GM04504 (cell line): ENCODE data around the gene SELENOO.
"Not testable (repeated sequence)": the region's sequence is repeated elsewhere in the genome, so short reads cannot be mapped to it uniquely, and the experiment has no call there.

Experiments
- DNase-seq: peaks from one replicate; pipeline ENCODE4 v3.0.0-alpha.2; 2012; ENCODE audit warnings: low read depth

Gene SELENOO

DNA sequence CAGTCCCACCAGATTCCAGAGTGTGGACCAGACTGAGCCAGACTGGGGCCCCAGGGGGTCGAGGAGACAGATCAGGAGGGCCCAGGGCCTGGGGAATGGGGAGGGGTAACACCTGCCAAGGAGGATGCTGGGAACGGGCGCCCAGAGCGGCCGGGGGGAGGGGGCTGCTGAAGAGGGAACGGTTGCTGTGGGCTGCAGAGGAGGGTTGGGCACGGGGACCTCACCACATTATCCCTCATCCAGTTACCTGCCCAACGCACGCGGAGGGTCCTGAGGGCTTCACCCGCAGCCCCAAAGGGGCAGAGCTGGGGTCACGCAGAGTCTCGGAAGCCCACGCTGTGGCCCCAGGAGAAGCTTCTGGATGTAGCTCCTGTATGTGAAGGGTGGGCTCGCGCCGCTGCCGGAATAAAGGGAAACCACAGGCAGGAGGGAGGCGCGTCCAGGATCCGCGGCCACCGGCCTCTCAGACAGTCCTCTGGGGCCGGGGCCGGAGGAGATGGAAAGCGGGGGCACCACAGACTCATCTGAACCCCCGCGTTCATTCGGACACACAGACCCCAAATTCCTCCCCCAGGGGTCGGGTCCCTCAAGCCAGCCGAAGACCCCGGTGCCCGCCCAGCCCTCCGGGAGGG is 866 bp upstream of the SELENOO start:
- DNase-seq = no peak

DNA sequence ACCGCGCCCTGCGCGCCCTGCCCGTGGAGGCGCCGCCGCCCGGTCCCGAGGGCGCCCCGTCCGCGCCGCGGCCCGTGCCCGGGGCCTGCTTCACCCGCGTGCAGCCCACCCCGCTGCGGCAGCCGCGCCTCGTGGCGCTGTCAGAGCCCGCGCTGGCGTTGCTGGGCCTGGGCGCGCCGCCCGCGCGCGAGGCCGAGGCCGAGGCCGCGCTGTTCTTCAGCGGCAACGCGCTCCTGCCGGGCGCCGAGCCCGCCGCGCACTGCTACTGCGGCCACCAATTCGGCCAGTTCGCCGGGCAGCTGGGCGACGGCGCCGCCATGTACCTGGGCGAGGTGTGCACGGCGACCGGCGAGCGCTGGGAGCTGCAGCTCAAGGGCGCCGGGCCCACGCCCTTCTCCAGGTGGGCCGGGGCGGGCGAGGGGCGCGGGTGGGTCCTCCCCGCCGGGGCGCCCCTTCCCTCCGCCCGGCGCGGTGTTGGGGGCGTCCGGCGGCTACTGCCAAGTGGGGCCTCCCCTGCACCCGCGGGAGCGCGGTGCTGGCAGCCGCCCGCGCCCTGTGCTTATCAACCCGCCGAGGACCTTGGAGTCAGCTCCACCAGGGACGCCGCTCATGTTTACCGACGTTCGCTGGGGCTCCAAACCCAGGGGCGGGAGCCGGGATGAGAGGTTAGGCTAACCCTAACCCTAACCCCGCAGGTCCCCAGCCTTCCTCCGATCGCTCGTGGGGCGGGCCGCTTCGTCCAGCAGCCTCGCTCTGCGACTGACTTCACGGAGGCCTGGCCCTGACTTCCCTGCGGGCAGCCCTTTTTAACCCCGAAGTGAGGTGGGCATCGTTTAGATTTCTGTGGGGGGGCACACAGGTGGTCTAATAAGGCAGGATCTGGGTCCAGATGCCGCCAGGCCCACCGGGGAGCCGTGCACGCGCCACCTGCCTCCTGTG is 649 bp downstream of the SELENOO start:
- DNase-seq = no peak

DNA sequence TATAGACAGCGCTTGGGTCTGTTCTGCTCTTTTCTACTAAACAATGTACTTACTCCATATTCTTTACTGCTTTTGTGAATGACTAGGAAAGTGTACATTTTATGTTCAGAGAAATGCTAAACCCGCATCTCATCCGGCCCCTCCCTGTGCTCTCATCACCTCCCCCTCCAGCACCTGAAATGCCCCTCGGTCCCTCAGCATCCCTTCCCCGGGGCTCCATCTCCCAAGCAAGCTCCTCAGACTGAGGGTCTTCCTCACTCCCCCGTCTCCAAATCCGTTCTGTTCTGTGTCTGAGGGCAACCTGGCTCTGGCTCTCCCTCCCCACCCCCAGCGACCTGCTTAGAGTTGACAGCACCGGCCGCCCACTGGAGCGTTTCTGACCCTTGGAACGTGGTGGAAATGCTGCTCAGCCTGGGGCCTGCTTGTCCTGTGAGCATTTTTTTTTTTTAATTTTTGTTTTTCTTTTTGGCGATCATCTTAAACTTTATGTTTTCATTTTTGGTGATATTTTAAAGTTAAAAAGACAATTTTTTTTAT is 1.4 kb downstream of the SELENOO start:
- no peak for DNase-seq

GRCh38 chr22:50203288-50203687 is 2.5 kb downstream of the SELENOO start:
- no peak for DNase-seq

GRCh38 chr22:50204571-50204970 is 3.8 kb downstream of the SELENOO start:
- no peak for DNase-seq

DNA sequence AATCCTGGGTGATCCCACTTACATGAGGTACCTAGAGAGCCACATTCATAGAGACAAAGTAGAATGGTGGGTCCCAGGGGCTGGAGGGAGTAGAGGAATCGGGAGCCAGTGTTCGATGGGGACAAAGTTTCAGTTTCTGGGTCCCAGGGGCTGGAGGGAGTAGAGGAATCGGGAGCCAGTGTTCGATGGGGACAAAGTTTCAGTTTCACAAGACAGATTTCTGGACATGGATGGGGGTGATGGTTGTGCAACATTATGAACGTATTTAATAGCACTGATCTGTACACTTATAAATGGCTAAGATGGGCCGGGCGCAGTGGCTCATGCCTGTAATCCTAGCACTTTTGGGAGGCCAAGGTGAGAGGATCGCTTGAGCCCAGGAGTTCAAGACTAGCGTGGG is 4.2 kb downstream of the SELENOO start:
- not testable (repeated sequence) for DNase-seq

DNA sequence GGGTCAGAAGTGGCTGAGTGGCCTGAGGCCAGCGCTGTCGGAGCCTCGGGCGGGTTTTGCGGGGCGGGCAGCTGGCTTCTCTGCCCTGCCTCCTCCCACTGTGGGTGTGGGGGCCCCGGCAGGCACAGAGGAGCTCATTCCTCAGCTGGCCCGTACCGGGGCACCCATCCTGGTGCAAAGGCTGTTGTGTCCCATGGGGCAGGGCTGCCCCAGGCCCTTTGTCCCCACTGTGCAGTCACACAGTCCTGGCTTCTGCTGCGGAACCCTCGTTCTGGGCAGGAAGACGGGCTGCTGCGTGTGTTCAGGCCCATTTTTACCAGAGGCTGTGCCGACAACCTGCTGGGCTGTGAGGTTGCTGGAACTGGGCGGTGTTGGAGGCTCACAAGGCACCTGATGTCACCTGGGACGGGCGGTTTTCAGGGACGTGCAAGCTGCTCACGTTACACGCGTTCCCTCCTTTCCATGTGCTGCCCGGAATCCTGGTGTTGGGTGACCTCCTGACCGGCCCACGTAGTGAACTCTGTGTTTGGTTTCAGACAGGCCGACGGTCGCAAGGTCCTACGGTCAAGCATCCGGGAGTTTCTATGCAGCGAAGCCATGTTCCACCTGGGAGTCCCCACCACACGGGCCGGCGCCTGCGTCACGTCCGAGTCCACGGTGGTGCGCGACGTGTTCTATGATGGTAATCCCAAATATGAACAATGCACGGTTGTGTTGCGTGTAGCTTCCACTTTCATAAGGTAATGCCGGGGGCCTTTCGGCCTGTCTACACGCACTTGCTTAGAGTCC is 5.2 kb downstream of the SELENOO start:
- no peak for DNase-seq

GRCh38 chr22:50206599-50206998 is 5.8 kb downstream of the SELENOO start:
- DNase-seq = no peak

DNA sequence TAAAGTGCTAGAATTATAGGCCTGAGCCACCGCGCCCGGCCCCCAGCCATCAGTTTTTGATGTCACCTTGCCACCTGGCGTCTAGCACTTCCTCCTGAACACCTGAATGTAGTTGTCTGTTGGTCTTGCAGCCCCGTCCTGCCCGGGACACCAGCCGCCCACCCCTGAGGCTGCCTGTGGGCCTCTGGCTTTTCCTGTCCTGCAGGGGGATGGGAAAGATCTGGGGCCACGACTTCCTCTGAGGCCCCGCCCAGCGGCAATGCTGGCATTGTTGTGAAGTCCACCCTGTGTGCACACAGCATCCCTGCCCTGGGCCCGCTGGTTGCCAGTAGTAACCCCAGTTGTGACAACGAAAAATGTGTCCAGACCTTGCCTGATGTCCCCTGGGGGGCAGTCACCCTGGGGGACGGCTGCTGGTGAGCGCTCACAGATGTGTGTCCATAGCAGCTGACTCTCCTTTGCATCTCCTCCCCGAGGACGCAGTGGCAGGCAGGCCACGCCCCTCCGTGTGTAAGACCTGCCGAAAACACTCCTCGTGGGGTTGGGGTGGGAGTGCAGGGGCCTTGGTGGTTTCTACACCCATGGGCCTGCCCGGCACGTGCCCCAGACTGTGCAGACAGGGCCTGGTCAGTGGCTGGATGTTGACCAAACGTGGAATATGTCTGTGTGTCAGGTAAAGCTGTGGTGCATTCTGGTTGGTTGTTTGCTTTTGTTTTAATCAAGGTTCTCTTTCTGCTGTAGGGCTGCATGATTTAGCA is 6.8 kb downstream of the SELENOO start:
- no peak for DNase-seq

DNA sequence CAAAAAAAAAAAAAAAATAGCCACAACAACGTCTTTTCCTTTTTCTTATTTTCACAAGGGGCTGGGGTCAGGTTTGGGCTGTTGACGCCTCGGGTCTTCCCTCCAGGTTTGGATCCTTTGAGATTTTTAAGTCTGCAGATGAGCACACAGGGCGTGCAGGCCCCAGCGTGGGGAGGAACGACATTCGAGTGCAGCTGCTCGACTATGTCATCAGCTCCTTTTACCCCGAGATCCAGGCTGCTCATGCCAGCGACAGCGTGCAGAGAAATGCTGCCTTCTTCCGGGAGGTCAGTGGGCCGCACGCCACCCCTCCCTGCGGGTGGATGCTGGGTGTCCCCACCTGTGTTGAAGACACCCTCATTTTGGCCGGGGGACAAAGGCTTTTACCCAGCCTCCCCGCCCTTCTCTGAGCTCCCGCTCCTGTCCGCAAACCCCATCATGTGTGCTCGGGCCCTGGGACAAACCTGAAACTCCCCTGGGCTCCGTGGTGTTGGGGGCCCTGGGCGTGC is 7.7 kb downstream of the SELENOO start:
- DNase-seq = no peak

GRCh38 chr22:50208939-50209892 is 8.4 kb downstream of the SELENOO start:
- DNase-seq = no peak

DNA sequence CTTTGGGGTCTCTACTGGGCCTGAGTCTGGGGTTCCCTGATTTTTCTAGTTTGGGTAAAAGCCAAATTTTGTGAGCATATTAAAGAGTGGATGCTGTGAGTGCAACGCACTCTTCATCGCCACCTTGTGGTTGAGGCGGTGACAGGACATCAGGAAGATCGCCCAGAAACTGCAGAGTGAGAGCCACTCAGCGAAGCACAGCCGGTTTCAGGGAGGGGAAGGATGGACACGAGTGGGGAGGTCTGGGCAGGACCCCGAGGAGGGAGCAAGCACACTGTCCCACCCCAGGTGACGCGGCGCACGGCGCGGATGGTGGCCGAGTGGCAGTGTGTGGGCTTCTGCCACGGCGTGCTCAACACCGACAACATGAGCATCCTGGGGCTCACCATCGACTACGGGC is 9.1 kb downstream of the SELENOO start:
- no peak for DNase-seq

GRCh38 chr22:50210378-50211139 is 9.7 kb downstream of the SELENOO start:
- DNase-seq = no peak

GRCh38 chr22:50211147-50211546 is 10.3 kb downstream of the SELENOO start:
- no peak for DNase-seq

DNA sequence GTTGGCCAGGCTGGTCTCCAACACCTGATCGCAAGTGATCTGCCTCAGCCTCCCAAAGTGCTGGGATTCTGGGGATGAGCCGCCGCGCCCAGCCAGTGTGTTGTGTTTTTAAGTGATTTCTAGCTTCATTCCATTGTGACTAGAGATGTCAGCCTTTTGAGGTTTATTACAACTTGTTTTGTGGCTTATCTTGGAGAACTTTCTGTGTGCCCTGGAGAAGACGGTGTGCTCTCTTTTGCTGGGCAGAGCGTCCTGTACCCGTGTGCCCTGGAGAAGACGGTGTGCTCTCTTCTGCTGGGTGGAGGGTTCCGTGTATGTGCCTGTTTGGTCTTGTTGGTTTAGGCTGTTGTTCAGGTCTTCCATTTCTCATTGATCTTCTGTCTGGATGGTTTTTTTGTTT is 12.5 kb downstream of the SELENOO start:
- no peak for DNase-seq

- DNase-seq = no peak
Measured at GRCh38 chr22:50215297-50216054, 14.7 kb downstream of the SELENOO start.

GRCh38 chr22:50216055-50216683 is 15.4 kb downstream of the SELENOO start:
- DNase-seq = no peak
